Measurements from ENCODE around the gene PRDM16.
"Not testable (repeated sequence)": the region's sequence is repeated elsewhere in the genome, so short reads cannot be mapped to it uniquely, and the experiment has no call there.

Gene PRDM16

GRCh38 chr1:3161176-3161840, 92.3 kb downstream of the PRDM16 start:
- TF ChIP-seq CTCF (IDR thresholded peaks at IDR 0.05; ENCODE audit: low read depth, low read length, missing control alignments) = no peak
- H3K4me3 ChIP-seq (ENCODE audit: low read depth, low read length) = no peak overlapping the region
- DNase-seq (ENCODE audit: low read depth) = no peak

GRCh38 chr1:3162322-3162882, 93.4 kb downstream of the PRDM16 start:
- no peak overlapping the region for H3K4me3 ChIP-seq (ENCODE audit: low read depth, low read length)
- no peak for DNase-seq (ENCODE audit: low read depth)
- TF ChIP-seq CTCF (IDR thresholded peaks at IDR 0.05; ENCODE audit: low read depth, low read length, missing control alignments) = no peak

GRCh38 chr1:3163356-3163755, 94.4 kb downstream of the PRDM16 start:
- no peak for TF ChIP-seq CTCF (IDR thresholded peaks at IDR 0.05; ENCODE audit: low read depth, low read length, missing control alignments)
- no peak for DNase-seq (ENCODE audit: low read depth)

GRCh38 chr1:3164671-3165070, 95.7 kb downstream of the PRDM16 start:
- TF ChIP-seq CTCF (IDR thresholded peaks at IDR 0.05; ENCODE audit: low read depth, low read length, missing control alignments) = no peak
- no peak for DNase-seq (ENCODE audit: low read depth)
- H3K4me3 ChIP-seq (ENCODE audit: low read depth, low read length) = no peak overlapping the region

More at GRCh38 chr1:3163356-3163755, 94.4 kb downstream of the PRDM16 start:
- H3K4me3 ChIP-seq (ENCODE audit: low read depth, low read length) = no peak overlapping the region

GRCh38 chr1:3165189-3165588, 96.2 kb downstream of the PRDM16 start:
- DNase-seq (ENCODE audit: low read depth); H3K4me3 ChIP-seq (ENCODE audit: low read depth, low read length): not testable (repeated sequence)

- no peak overlapping the region for H3K4me3 ChIP-seq (ENCODE audit: low read depth, low read length)
- no peak for TF ChIP-seq CTCF (IDR thresholded peaks at IDR 0.05; ENCODE audit: low read depth, low read length, missing control alignments)
- DNase-seq (ENCODE audit: low read depth) = no peak
Observed at GRCh38 chr1:3166206-3166918, 97.4 kb downstream of the PRDM16 start.

GRCh38 chr1:3167255-3167654, 98.3 kb downstream of the PRDM16 start:
- no peak for TF ChIP-seq CTCF (IDR thresholded peaks at IDR 0.05; ENCODE audit: low read depth, low read length, missing control alignments)

More at GRCh38 chr1:3167255-3167654, 98.3 kb downstream of the PRDM16 start:
- no peak overlapping the region for H3K4me3 ChIP-seq (ENCODE audit: low read depth, low read length)
- no peak for DNase-seq (ENCODE audit: low read depth)
